Measurements from ENCODE around the gene AVPR2.

AVPR2 gene

GRCh38 chrX:153910446-153910845 lies 6.0 kb downstream of the AVPR2 start:
- no peak for DNase-seq

- DNase-seq = no peak
Measured at GRCh38 chrX:153911798-153912197, 7.3 kb downstream of the AVPR2 start.

- no peak for DNase-seq
Measured at GRCh38 chrX:153913211-153913610, 8.7 kb downstream of the AVPR2 start.

GRCh38 chrX:153913701-153914100 lies 9.2 kb downstream of the AVPR2 start:
- DNase-seq = no peak

- DNase-seq = no peak
Measured at GRCh38 chrX:153917869-153918268, 13.4 kb downstream of the AVPR2 start.

- no peak for DNase-seq
Measured at GRCh38 chrX:153919281-153919680, 14.8 kb downstream of the AVPR2 start.

GRCh38 chrX:153920546-153920945 lies 16.1 kb downstream of the AVPR2 start:
- DNase-seq = no peak

GRCh38 chrX:153921070-153921469 lies 16.6 kb downstream of the AVPR2 start:
- no peak for DNase-seq

GRCh38 chrX:153921511-153922446 lies 17.3 kb downstream of the AVPR2 start:
- no peak for DNase-seq

- DNase-seq = peak in 44 of 58 donors; percentile 9 to 75 (median 36)
Measured at GRCh38 chrX:153922932-153923857, 18.7 kb downstream of the AVPR2 start.

GRCh38 chrX:153924149-153924861 lies 19.8 kb downstream of the AVPR2 start:
- peak in 25 of 58 donors; percentile 3 to 53 (median 19) for DNase-seq

- no peak for DNase-seq
Measured at GRCh38 chrX:153925387-153925738, 20.9 kb downstream of the AVPR2 start.

- no peak for DNase-seq
Measured at GRCh38 chrX:153925739-153926551, 21.5 kb downstream of the AVPR2 start, which contains the start of gene ARHGAP4. Gene ARHGAP4, minus strand, starts transcription at chrX:153926264. Its CDS starts 62 bp downstream, at chrX:153926202.

GRCh38 chrX:153926552-153926857 lies 22.0 kb downstream of the AVPR2 start:
- DNase-seq = peak in 2 of 58 donors; percentile 2 to 22

- DNase-seq = peak in 12 of 58 donors; percentile 2 to 47 (median 15)
Measured at GRCh38 chrX:153926858-153927671, 22.6 kb downstream of the AVPR2 start.

- no peak for DNase-seq
Measured at GRCh38 chrX:153927672-153927921, 23.1 kb downstream of the AVPR2 start.

- DNase-seq = peak; percentile 42 to 97 (median 92)
Measured at GRCh38 chrX:153927922-153928760, 23.7 kb downstream of the AVPR2 start.

GRCh38 chrX:153928846-153929245 lies 24.4 kb downstream of the AVPR2 start:
- no peak for DNase-seq

GRCh38 chrX:153929576-153929975 lies 25.1 kb downstream of the AVPR2 start:
- DNase-seq = no peak
